PC-3 (cell line): Measurements from ENCODE around the gene KRTAP4-12. TPM values are rescaled to one million over a fixed set of nuclear protein-coding genes. Genes with fewer than 3 reads are reported as not detected.
"Not testable (repeated sequence)": the region's sequence is repeated elsewhere in the genome, so short reads cannot be mapped to it uniquely, and the experiment has no call there.

ENCODE experiments used
- ATAC-seq: fragments of 200-7000 bp; cut with Tn5 transposase; 2 replicates; pipeline ENCODE4 v1.9.1; 2020; ENCODE audit warnings: mild to moderate bottlenecking, moderate library complexity
- BruUV-seq: library from RNA; stranded (reverse); fragments of 400-500 nt; replicated peaks from 2 replicates; lab custom pipeline; 2021; lab: Mats Ljungman, UMichigan
- CTCF ChIA-PET: fragments of 300-600 bp; sonication (Branson Sonifier 250); formaldehyde crosslinking; loops from one replicate; lab custom pipeline; 2022; ENCODE audit warnings: antibody characterized with exemption; lab: Charles Lee
- POLR2A ChIA-PET: fragments of 300-600 bp; sonication (Branson Sonifier 250); formaldehyde crosslinking; loops from one replicate; lab custom pipeline; 2022; ENCODE audit warnings: antibody characterized with exemption; ENCODE audit not compliant: unreplicated experiment; lab: Charles Lee
- DNase-seq: peaks from one replicate; pipeline ENCODE4 v3.0.0-alpha.2; 2015
- H2AFZ ChIP-seq: fragments of 300-600 bp; sonication (generic); 2 replicates; pipeline ENCODE4 v1.6.0; 2016; ENCODE audit warnings: antibody characterized with exemption, low read length
- H3F3A ChIP-seq: fragments of 300-600 bp; sonication (generic); one replicate; pipeline ENCODE4 v1.6.0; 2017; ENCODE audit warnings: antibody characterized with exemption, low read length, control low read depth, mild to moderate bottlenecking; ENCODE audit not compliant: unreplicated experiment
- H3K27ac ChIP-seq: fragments of 300-600 bp; sonication (generic); 2 replicates; pipeline ENCODE4 v1.5.1; 2016; ENCODE audit warnings: mild to moderate bottlenecking, low read length
- H3K27me3 ChIP-seq: fragments of 300-600 bp; sonication (generic); 2 replicates; pipeline ENCODE4 v1.6.1; 2016; ENCODE audit warnings: low read length, mixed read lengths
- H3K36me3 ChIP-seq: fragments of 300-600 bp; sonication (generic); 2 replicates; pipeline ENCODE4 v1.6.1; 2016; ENCODE audit warnings: low read depth, mixed run types, low read length, mixed read lengths
- H3K4me1 ChIP-seq: fragments of 300-600 bp; sonication (generic); 2 replicates; pipeline ENCODE4 v1.5.1; 2016; ENCODE audit warnings: low read length; ENCODE audit not compliant: insufficient read depth
- H3K4me2 ChIP-seq: fragments of 300-600 bp; sonication (generic); 2 replicates; pipeline ENCODE4 v1.6.0; 2016; ENCODE audit warnings: low read length
- H3K4me3 ChIP-seq: fragments of 300-600 bp; sonication (generic); 2 replicates; pipeline ENCODE4 v1.5.1; 2016; ENCODE audit warnings: mild to moderate bottlenecking, low read length, mixed read lengths
- H3K79me2 ChIP-seq: fragments of 300-600 bp; sonication (generic); 2 replicates; pipeline ENCODE4 v1.6.1; 2017; ENCODE audit warnings: low read length, mixed read lengths
- H3K9ac ChIP-seq: fragments of 300-600 bp; sonication (generic); 2 replicates; pipeline ENCODE4 v1.6.0; 2016; ENCODE audit warnings: mild to moderate bottlenecking, low read length
- H3K9me2 ChIP-seq: fragments of 300-600 bp; sonication (generic); replicated peaks from 2 replicates; pipeline ENCODE4 v1.6.1; 2016; ENCODE audit warnings: mixed run types, low read length, mixed read lengths
- H3K9me3 ChIP-seq: fragments of 300-600 bp; sonication (generic); 2 replicates; pipeline ENCODE4 v1.6.1; 2016; ENCODE audit warnings: low read length, mixed read lengths
- H4K20me1 ChIP-seq: fragments of 300-600 bp; sonication (generic); 2 replicates; pipeline ENCODE4 v1.6.1; 2016; ENCODE audit warnings: low read length, mixed read lengths
- CTCF ChIP-seq: fragments of 300-600 bp; sonication (generic); conservative IDR thresholded peaks from 2 replicates; pipeline ENCODE4 v1.5.1; 2017; ENCODE audit warnings: antibody characterized with exemption, low read depth, mild to moderate bottlenecking, low read length
- EZH2 ChIP-seq: fragments of 300-600 bp; sonication (generic); IDR thresholded peaks from one replicate; pipeline ENCODE4 v1.6.1; 2017; ENCODE audit warnings: antibody characterized with exemption, mild to moderate bottlenecking, low read length; ENCODE audit not compliant: unreplicated experiment
- EZH2phosphoT487 ChIP-seq: fragments of 300-600 bp; sonication (generic); IDR thresholded peaks from 2 replicates; pipeline ENCODE4 v1.6.1; 2018; ENCODE audit warnings: mild to moderate bottlenecking, antibody characterized with exemption, low read length, borderline replicate concordance
- intact Hi-C: fragments of 100-400 bp; cut with micrococcal nuclease; formaldehyde crosslinking; loops from 2 replicates; pipeline ENCODE4 v1.9.0; 2023
- total RNA-seq: library from RNA; depleted of rRNA; stranded (reverse); fragments of >200 nt; gene quantifications from 2 replicates; pipeline ENCODE4 v1.2.3, GENCODE V29; 2014

Gene KRTAP4-12
- total RNA-seq, 1 experiment from 2014 or later, result not detected

GRCh38 chr17:41118721-41119120 lies 5.3 kb downstream of the KRTAP4-12 start:
- 0 out of 2 replicates have a peak overlapping the region, but pooled peaks have one; percentile 40 for H2AFZ ChIP-seq
- ChIA-PET POLR2A (no interaction called here), CTCF (no interaction called here)
- ATAC-seq (peak; percentile 79), DNase-seq (peak; percentile 60)
- no peaks in the 10 kb centered on the region for H3K9me3 ChIP-seq
- H4K20me1 ChIP-seq, result no peaks in the 10 kb centered on the region
- no peaks in the 10 kb centered on the region for H3K27me3 ChIP-seq
- H3K36me3 ChIP-seq, result no peaks in the 10 kb centered on the region
- H3F3A ChIP-seq, result no peaks in the 10 kb centered on the region
- peak overlapping the region; percentile 12; the same call in 1 of the 2 replicates for H3K27ac ChIP-seq
- TF ChIP-seq EZH2phosphoT487 (no peak), CTCF (no peak), EZH2 (no peak)
- H3K9ac ChIP-seq, result no peak overlapping the region
- no peak overlapping the region for H3K4me2 ChIP-seq
- H3K79me2 ChIP-seq, result no peaks in the 10 kb centered on the region
- H3K4me1 ChIP-seq, result peaks cover 10% of the 10 kb centered on the region
- no peaks in the 10 kb centered on the region for H3K9me2 ChIP-seq
- H3K4me3 ChIP-seq, result no peak overlapping the region
- BruUV-seq, result no TSS peak
- intact Hi-C loops, result no loop called here

- H3K9ac ChIP-seq, POLR2A ChIA-PET, H3K36me3 ChIP-seq, H3K9me2 ChIP-seq, ATAC-seq, H3K4me2 ChIP-seq, DNase-seq, H4K20me1 ChIP-seq, H3K27me3 ChIP-seq, H3K79me2 ChIP-seq, BruUV-seq, CTCF ChIA-PET, intact Hi-C loops, H3K4me3 ChIP-seq, H3F3A ChIP-seq, H3K9me3 ChIP-seq: not testable (repeated sequence)
- H3K4me1 ChIP-seq, result peaks cover 10% of the 10 kb centered on the region
- H3K27ac ChIP-seq, result peak within 1 kb of the TSS; percentile 12; the same call in 1 of the 2 replicates
- 0 out of 2 replicates have a peak within 1 kb of the TSS, but pooled peaks have one; percentile 40 for H2AFZ ChIP-seq
Observed at GRCh38 chr17:41117846-41118386, 6.1 kb downstream of the KRTAP4-12 start, which contains the start of gene KRTAP4-11. Gene KRTAP4-11, minus strand, starts transcription at chr17:41118373. Its CDS starts 58 bp downstream, at chr17:41118315.

- H3K9me2 ChIP-seq, result no peaks in the 10 kb centered on the region
- no peak overlapping the region for H3K9ac ChIP-seq
- TF ChIP-seq EZH2phosphoT487, result no peak
- no peak for TF ChIP-seq CTCF
- TF ChIP-seq EZH2, result no peak
- ATAC-seq (no peak), DNase-seq (no peak)
- H3K9me3 ChIP-seq, result peaks cover 4% of the 10 kb centered on the region; the same call in 1 of the 2 replicates
- H3K27me3 ChIP-seq, result no peaks in the 10 kb centered on the region
- peaks cover 7% of the 10 kb centered on the region; the same call in 1 of the 2 replicates for H3K36me3 ChIP-seq
- no peak overlapping the region for H3K4me3 ChIP-seq
- CTCF ChIA-PET, result no interaction called here
- no peak overlapping the region for H3K4me2 ChIP-seq
- no peaks in the 10 kb centered on the region for H4K20me1 ChIP-seq
- H3K79me2 ChIP-seq, result no peaks in the 10 kb centered on the region
- no peaks in the 10 kb centered on the region for H3F3A ChIP-seq
- H2AFZ ChIP-seq, result no peak overlapping the region
- intact Hi-C loops, result no loop called here
- H3K4me1 ChIP-seq, result peaks cover 10% of the 10 kb centered on the region
- POLR2A ChIA-PET, result no interaction called here
- H3K27ac ChIP-seq, result no peak overlapping the region
- no TSS peak for BruUV-seq
Observed at GRCh38 chr17:41116297-41116696, 7.7 kb downstream of the KRTAP4-12 start.
